Stimulated activated CD4-positive, alpha-beta T cell treated with anti-CD3 and anti-CD28 coated beads, Interleukin-1b, Interleukin-23, amount 100 ng/mL, for 4 hours (primary cell): ENCODE data around the gene MRPS15.
"Not testable (repeated sequence)": the region's sequence is repeated elsewhere in the genome, so short reads cannot be mapped to it uniquely, and the experiment has no call there.

Source experiments
- DNase-seq, 2 donors: peaks; one replicate each; pipeline ENCODE4 v3.0.0-alpha.2; 2020; ENCODE audit warnings: low read depth in 2 of 2

Gene MRPS15

DNA sequence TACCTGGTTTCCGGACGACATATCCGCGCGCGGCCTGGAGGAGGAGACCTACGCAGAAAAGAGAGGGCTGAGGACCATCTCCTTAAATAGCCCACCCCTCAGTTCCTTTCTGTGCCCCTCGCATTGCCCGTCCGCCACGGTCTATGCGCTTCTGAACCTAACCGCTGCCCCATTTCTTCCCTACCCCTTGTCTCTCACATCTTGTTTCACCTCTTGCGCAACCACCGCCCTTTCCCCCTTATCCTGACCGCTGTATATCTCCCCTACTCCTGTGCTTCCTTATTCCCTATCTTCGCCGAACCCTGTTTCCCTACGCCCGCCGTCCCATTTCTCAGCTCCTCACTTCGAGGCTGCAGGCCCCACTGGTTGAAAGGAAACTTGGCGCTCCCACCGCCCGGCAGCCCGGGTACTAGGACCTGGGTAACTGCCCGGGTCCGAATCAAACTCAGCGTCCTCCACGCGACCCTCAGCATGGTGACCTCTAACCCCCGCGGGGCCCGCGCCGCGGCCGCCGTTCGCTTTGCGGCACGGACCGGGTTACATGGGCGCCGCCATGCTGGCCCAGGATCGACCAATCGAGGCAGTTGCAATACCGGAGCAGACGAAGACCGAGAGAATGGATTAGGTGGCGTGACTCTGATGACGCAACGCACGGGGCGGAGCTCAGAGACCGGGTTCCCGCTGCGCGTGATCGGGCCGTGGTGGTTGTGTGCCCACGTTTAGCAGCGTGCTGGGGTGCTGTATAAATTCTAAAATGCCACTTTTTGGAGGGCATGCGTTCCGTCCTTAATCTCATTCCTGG lies at the start of gene MRPS15:
TSS of gene MRPS15 (minus strand) at position 582 of the 802 bp plus-strand sequence. CDS start at position 473, 109 bp downstream.
- DNase-seq = peak; percentile 93 to 94

DNA sequence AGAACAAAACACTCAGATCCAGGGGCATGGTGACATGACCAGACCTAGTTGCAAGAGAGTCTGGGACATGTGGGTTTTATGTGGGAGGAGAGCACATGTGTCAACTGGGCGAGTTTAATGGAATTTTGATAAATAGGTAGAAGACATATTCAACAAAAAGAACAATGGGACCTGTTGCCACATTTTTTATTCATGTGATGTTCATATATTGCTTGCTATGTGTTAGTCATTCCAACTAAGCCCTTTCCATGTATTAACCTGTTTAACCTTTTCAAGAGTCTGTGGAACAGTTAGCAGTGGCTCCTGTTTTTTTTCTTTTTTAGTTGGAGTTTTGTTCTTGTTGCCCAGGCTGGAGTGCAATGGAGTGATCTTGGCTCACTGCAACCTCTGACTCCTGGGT lies 48.7 kb upstream of the MRPS15 start:
- no peak for DNase-seq

DNA sequence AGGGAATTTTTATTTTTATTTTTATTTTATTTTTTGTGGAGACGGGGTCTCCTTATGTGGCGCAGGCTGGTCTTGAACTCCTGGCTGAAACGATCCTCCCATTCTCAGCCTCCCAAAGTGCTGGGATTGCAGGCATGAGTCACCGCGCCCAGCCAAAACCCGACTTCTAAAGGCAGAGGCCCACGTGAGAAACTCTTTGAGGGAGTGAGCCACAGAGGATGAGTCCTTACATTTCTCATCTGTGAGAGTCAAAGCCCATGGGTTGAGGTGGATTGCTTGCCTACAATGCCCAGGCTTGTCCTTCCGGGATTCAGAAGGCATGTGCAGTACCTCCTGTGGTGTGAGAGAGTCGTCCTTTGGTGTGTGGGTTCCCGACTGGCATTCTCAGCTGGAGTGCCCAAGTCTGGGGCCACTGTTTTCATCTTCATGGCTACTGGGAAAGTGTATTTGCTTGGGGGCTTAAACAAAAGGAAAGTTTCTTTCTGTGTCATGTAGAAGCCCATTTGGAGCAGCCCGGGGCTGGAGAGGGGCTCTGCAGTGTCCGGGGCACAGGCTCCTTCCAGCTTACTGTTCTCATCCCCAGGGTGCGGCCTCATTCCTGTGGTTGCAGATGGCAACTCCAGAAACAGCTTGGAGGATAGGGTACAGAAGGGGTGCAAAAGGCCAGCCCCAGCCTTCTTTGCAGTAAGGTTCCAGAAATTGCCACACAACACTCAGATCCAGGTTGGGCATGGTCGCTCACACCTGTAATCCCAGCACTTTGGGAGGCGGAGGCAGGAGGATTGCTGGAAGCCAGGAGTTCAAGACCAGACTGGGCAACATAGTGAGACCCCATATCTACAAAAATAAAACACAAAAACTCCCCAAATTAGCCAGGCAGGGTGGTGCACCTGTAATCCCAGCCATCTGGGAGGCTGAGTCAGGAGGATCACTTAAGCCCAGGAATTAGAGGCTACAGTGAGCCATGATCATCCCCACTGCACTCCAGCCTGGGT lies 47.9 kb upstream of the MRPS15 start:
- DNase-seq = no peak

DNA sequence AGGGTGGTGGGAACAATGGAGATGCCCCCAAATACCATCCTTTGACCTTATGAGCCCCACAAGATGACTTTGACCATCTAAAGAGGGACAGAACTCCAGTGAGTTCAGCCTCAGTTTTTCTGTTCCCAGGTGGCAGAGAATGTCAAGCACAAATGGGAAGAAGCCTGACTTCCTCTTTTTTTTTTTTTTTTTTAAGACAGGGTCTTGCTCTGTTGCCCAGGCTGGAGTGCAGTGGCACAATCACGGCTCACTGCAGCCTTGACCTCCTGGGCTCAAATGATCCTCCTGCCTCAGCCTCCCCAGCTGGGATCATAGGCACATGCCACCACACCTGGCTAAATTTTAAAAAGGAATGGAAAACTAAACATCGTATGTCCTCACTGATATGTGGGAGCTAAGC lies 47.0 kb upstream of the MRPS15 start:
- not testable (repeated sequence) for DNase-seq

DNA sequence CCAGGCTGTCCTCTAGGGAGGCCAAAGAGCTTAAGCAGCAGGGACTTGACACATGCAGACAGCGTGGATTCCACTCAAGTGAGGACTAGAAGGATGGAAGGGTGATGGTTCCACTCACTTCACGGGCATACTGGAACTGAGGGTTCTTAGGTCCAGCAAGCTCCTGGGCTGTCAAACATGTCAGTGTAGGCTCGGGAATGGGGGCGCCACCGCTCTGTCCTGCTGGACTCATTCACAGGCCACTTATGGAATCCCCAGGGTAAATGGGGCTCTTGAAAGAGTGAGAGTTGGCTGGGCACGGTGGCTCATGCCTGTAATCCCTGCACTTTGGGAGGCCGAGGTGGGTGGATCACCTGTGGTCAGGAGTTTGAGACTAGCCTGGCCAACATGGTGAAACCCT lies 46.2 kb upstream of the MRPS15 start:
- DNase-seq = no peak

DNA sequence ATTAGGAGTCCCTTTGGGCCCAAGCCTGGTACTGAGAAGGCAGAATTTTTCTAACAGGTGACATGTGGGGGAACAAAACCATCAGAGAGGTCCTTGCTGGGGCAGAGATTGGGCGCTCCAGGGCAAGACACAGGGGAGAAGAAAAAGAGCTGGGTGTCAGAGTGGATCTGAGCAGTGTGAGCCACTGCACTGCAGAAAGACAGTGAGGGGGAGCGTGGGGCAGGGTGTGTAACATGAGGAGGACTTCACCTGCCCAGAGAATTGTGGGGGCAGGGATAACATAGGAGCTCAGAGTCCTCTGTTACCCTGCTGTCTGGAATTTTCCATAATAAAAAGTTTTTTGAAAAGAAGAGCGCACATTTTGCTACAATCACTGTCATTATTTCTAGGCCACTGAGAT lies 44.1 kb upstream of the MRPS15 start:
- DNase-seq = no peak

DNA sequence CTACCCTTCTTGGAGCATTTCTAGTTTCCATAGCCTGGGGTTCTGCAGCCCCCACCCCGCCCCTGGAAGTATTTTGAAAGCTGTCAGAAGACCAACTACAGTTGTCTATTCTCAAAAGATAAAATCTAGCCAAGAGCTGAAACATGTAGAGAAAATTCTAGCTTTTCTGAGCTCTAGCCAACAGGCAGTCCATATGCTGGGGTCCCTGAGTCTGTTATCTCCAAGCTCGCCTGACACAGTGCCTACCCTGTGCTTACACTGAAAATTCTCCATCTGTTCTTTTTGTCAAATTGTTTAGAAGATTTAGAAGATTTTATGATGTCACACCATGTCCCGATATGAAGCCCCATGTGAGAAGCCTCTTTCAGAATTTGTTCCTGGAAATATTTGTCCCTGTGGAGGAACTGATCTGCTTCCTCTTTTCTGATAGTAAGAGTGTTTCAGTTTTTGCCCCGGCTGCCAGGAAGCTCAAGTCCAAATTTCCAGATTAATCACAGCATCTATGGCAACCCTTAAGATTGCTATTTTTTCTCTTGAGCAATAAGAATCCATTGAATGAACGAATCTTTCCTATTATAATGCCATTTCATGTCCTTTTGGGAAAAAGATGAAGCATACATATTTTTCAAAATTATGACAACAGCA lies 42.2 kb upstream of the MRPS15 start:
- DNase-seq = no peak

DNA sequence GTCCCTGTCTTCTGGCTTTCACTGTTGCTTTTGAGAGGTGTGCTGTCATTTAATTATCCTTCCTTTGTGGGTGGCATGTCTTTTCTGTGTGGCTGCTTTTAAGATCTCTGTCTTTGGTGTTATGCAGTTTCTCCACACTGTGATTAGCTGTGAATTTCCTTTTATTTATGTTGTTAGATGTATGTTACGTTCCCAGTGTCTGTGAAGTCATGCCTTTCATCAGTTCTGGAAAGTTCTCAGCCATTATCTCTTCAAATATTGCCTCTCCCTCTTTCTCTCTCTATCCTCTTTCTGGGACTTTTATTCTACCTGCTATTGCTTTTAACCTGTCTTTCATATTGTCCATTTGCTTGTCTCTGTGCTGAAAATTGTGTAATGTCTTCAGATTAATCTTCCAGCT lies 39.5 kb upstream of the MRPS15 start:
- DNase-seq = no peak

DNA sequence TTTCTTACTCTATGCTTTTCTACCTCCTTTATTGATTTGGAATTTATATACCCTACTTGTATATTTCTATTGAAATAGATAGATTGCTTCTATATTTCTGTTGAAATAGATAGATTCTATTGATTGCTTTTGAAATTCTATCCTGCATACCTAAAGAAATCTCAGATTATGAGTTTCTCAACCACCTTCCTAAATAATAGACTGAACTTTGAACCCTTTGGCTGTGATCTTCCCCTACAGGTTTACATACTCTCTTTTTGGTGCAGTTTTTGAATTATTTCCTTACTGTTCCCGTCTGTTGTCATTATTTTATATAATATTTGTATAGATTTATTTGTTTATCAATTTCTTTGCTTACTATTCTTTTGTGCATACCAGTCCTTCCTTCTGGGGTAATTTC lies 39.0 kb upstream of the MRPS15 start:
- DNase-seq = no peak

DNA sequence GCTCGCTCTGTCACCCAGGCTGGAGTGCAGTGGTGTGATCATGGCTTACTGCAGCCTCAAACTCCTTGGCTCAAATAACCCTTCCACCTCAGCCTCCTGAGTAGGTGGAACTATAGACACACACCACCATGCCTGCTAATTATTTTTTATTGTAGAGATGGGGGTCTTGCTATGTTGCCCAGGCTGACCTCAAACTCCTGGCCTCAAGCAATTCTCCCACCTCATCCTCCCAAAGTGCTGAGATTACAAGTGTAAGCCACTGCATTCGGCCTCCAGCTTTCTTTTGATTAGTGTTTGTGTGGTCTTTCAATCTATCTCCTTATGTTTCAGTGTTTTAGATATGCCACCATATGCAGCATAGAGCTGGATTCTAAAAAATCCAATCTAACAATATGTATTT lies 38.4 kb upstream of the MRPS15 start:
- no peak for DNase-seq

DNA sequence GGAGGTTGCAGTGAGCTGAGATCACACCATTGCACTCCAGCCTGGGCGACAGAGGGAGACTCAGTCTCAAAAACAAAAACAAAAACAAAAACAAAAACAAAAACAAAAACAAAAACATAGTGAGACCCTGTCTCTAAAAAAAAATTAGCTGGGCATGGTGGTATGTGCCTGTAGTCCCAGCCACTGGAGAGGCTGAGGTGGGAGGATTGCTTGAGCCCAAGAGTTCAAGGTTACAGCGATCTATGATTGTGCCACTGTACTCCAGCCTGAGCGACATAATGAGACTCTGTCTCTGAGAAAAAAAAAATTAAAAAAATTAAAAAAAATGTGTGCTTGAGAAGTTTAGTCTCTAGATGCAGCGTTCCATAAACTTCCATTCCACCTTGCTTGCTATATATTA lies 37.7 kb upstream of the MRPS15 start:
- DNase-seq = not testable (repeated sequence)

DNA sequence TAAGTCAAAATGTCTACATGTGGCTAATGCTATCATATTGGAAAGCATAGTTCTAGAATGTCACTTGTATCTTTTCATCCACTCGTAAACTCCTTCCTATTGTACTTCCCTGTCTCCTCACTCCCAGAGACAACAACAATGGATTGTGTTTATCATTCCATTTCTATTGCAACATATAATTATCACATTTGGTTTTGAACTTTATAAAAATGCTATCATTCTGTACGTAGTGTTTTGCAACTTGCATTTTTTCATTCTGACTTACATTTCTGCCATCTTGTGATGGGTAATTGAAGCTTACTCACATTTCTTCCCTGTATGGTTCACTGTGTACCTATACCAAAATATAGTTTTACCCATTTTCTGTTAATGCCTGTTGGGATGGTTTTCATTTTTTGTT lies 33.0 kb upstream of the MRPS15 start:
- DNase-seq = no peak

DNA sequence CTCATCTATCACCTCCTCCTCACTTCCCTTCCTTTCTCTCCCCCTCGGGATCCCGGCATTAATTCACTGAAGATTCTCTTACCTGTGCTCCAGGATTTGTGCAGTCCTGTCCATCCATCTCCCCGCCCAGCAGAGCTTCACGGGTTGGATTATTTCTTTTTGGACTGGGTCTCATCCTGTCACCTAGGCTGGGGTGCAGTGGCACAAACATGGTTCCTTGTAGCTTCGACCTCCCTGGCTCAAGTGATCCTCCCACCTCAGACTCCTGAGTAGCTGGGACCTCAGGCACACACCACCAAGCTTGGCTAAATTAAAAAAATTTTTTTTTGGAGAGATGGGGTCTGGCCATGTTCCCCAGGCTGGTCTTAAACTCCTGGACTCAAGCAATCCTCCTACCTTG lies 30.8 kb upstream of the MRPS15 start:
- no peak for DNase-seq

DNA sequence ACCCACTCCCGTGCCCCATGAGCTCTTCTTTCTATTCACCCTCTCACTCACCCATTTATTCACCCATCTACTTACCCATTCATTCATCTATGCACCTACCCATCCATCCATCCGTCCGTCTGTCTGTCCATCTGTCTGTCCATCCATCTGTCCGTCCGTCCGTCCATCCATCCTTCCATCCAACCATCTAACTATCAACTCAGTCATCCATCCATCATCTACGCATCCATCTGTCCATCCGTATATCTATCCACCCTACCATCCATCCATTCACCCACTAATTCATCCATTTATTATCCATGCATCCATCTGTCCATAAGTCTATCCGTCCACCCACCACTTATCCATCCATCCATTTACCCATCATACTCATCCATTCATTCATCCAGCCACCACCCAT lies 29.3 kb upstream of the MRPS15 start:
- DNase-seq = no peak

DNA sequence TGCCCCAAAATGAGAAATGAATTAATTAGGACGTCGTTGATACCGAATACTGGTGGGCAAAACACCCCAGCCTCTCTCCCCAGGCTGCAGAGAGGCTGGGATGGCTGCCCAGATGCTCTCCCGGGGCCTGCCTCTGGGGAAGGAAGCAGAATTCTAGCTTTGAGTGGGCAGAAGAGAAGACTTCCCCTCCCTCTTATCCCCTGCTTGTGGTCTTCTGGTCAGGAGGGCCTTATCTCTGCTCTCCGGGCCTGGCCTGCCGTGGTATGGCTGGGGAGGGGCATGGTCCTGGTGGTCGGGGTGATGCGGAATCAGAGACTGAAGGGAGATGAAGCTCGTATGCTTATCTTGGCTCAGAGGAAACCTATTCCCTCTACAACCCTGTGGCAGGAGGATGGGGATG lies 28.3 kb upstream of the MRPS15 start:
- no peak for DNase-seq

DNA sequence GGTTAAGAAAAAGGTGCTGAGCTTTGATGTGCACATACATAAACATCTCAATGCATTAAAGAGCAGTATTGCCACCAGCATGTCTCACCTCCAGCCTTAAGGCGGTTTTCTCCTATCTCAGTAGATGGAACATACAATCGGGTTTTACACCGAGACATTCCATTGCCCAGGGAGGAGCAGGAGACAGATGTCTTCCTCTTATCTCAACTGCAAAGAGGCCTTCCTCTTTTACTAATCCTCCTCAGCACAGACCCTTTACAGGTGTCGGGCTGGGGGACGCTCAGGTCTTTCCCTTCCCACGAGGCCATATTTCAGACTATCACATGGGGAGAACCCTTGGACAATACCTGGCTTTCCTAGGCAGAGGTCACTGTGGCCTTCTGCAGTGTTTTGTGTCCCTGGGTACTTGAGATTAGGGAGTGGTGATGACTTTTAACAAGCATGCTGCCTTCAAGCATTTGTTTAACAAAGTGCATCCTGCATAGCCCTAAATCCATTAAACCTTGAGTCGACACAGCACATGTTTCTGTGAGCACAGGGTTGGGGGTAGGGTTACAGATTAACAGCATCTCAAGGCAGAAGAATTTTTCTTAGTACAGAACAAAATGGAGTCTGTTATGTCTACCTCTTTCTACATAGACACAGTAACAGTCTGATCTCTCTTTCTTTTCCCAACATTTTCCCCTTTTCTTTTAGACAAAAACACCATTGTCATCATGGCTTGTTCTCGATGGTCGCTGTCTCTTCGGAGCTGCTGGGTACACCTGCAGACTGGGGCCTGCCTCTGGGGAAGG lies 25.3 kb upstream of the MRPS15 start:
- DNase-seq = not testable (repeated sequence)

DNA sequence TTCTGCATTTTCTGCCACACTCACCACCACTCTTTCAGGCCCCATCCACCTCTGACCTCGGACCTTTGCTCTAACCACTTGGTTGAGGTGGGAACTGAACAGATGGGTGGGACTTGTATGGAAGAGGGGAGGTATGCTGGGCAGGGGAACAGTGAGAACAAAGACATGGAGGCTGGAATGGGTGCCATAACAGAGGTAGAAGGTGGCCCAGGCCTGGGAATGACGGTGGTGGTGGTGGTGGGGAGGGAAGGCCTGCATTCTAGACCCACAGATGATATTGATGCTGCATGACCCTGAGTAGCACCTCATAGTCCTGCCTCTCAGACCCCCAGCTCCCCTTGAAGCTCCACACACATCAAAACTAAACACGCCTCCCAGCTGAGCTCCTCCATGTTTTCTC lies 23.7 kb upstream of the MRPS15 start:
- DNase-seq = no peak

DNA sequence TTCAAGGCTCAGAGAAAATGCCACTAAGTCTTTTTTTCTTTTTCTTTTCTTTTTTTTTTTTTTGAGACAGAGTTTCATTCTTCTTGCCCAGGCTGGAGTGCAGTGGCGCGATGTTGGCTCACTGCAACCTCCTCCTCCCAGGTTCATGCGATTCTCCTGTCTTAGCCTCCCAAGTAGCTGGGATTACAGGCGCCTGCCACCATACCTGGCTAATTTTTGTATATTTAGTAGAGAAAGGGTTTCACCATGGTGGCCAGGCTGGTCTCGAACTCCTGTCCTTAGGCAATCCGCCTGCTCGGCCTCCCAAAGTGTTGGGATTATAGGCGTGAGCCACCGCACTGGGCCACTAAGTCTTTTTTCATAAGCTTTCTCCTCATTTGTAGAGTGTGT lies 23.1 kb upstream of the MRPS15 start:
- DNase-seq = not testable (repeated sequence)

DNA sequence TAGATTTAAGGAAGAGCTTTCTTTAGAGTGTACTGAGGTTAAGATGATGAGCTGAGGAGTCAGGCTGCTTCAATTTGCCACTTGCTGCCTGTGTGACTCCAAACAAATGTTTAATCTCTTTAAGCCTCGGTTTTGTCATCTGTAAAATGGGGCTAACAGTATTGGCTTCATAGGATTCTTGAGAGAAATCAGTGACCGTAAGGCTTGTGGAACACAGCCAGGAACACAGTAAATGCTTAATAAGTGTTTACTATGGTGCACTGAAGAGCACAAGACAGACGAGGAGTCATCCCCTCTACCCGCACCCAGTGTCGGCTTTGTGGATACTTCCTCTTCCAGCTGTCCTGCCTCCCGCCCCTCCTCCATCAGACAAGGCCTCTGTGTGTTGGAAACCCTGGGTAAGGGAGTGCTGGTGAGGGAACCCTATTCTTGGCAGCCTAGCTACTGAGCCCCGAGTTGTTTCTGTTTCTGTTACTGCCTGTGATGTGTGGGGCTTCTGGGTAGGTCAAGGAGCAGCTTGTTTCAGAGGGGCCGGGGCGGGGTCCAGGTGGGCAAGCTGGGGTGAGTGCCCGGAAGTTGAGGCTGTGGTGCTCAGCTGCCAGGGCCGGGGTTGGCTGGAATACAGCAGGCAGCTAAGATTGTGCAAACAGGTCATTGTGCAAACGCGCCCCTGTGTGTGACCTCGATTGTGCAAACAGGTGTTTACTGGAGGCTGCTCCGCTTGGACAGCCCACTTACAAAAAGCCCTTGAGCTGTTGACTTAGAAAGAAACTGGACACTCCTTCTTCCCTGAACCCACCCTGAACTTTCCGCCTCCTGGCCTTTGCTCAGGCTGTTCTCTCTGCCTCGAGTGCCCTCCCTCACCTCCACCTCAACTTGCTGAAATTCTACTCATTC lies 22.5 kb upstream of the MRPS15 start:
- no peak for DNase-seq

DNA sequence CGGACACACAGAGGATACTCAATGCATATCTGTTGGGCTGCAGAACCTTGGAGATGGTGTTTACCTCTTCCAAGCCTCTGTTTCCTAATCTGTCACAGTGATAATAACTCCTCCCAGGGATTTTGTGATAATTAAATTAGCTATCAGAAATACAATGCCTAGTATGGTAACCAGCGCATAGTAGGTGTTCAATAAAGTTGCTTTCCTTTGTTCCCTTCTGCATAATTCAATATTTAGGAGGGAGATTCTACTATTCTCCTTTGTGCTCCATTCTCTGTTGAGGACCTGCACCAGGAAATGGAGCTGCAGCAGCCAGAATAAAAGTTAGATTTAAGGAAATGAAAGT lies 21.9 kb upstream of the MRPS15 start:
- DNase-seq = no peak

DNA sequence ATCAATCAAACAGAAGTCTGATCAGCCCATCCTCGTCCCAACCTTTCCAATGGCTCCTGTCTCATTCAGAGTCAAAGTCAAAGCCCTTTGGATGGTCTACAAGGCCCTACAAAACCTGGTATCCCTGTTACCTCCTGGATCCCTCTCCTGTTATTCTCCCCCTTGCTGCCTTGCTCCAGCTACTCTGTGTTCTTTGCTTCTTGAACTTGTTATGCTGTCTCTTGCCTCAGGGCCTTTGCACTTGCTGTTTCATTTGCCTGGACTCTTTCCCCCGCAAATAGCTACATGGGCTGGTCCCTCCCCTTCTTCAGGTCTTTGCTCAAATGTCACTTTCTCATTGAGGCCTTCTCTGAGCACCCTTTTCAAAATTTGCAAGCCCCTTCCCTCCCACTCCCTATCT lies 19.9 kb upstream of the MRPS15 start:
- no peak for DNase-seq
